ENCODE results near the gene LTB. TPM values are rescaled to one million over a fixed set of nuclear protein-coding genes. Genes with fewer than 3 reads are reported as not detected.

The LTB gene
- total RNA-seq, 1 donor from 2014 or later = 0.57 TPM

- no peaks in the 10 kb centered on the region for H3K36me3 Mint-ChIP-seq (ENCODE audit: insufficient read depth)
- DNase-seq (ENCODE audit: low spot score, unreplicated experiment) = no peak
- peaks cover 2% of the 10 kb centered on the region for H3K4me1 Mint-ChIP-seq (ENCODE audit: low read depth)
- no peaks in the 10 kb centered on the region for H3K9me3 Mint-ChIP-seq (ENCODE audit: low read depth)
- no peak for TF ChIP-seq CTCF (IDR thresholded peaks at IDR 0.05; ENCODE audit: unreplicated experiment)
- H3K27ac Mint-ChIP-seq = no peak overlapping the region
- no peak overlapping the region for H3K4me3 Mint-ChIP-seq (ENCODE audit: low read depth)
- H3K27me3 Mint-ChIP-seq = peaks cover 14% of the 10 kb centered on the region
Observed at GRCh38 chr6:31568537-31568961, 13.7 kb downstream of the LTB start.

GRCh38 chr6:31567531-31568370 lies 14.5 kb downstream of the LTB start:
- Mint-ChIP-seq H3K4me3 (ENCODE audit: low read depth) (no peak overlapping the region), H3K27ac (peak overlapping the region; percentile 23), H3K27me3 (peaks cover 10% of the 10 kb centered on the region), H3K9me3 (ENCODE audit: low read depth) (no peaks in the 10 kb centered on the region), H3K4me1 (ENCODE audit: low read depth) (peaks cover 2% of the 10 kb centered on the region), H3K36me3 (ENCODE audit: insufficient read depth) (no peaks in the 10 kb centered on the region)
- DNase-seq (ENCODE audit: low spot score, unreplicated experiment) = no peak
- TF ChIP-seq CTCF (IDR thresholded peaks at IDR 0.05; ENCODE audit: unreplicated experiment) = no peak

GRCh38 chr6:31560697-31561058 lies 21.5 kb downstream of the LTB start:
- no peaks in the 10 kb centered on the region for H3K4me1 Mint-ChIP-seq (ENCODE audit: low read depth)
- H3K4me3 Mint-ChIP-seq (ENCODE audit: low read depth) = no peak overlapping the region
- H3K27me3 Mint-ChIP-seq = no peaks in the 10 kb centered on the region
- peaks cover 12% of the 10 kb centered on the region for H3K36me3 Mint-ChIP-seq (ENCODE audit: insufficient read depth)
- no peak for DNase-seq (ENCODE audit: low spot score, unreplicated experiment)
- H3K9me3 Mint-ChIP-seq (ENCODE audit: low read depth) = no peaks in the 10 kb centered on the region
- no peak overlapping the region for H3K27ac Mint-ChIP-seq
- TF ChIP-seq CTCF (IDR thresholded peaks at IDR 0.05; ENCODE audit: unreplicated experiment) = no peak

- no peaks in the 10 kb centered on the region for H3K4me1 Mint-ChIP-seq (ENCODE audit: low read depth)
- no peak overlapping the region for H3K4me3 Mint-ChIP-seq (ENCODE audit: low read depth)
- no peaks in the 10 kb centered on the region for H3K27me3 Mint-ChIP-seq
- no peak for TF ChIP-seq CTCF (IDR thresholded peaks at IDR 0.05; ENCODE audit: unreplicated experiment)
- no peaks in the 10 kb centered on the region for H3K9me3 Mint-ChIP-seq (ENCODE audit: low read depth)
- peaks cover 12% of the 10 kb centered on the region for H3K36me3 Mint-ChIP-seq (ENCODE audit: insufficient read depth)
- no peak for DNase-seq (ENCODE audit: low spot score, unreplicated experiment)
- no peak overlapping the region for H3K27ac Mint-ChIP-seq
Observed at GRCh38 chr6:31559958-31560696, 22.1 kb downstream of the LTB start.

- Mint-ChIP-seq H3K36me3 (ENCODE audit: insufficient read depth) (peaks cover 14% of the 10 kb centered on the region), H3K27me3 (no peaks in the 10 kb centered on the region), H3K4me1 (ENCODE audit: low read depth) (no peaks in the 10 kb centered on the region), H3K9me3 (ENCODE audit: low read depth) (no peaks in the 10 kb centered on the region), H3K4me3 (ENCODE audit: low read depth) (no peak overlapping the region), H3K27ac (no peak overlapping the region)
- no peak for TF ChIP-seq CTCF (IDR thresholded peaks at IDR 0.05; ENCODE audit: unreplicated experiment)
- no peak for DNase-seq (ENCODE audit: low spot score, unreplicated experiment)
Observed at GRCh38 chr6:31559606-31559957, 22.6 kb downstream of the LTB start.
